Caco-2 (cell line): ENCODE measurements around the gene FAM174A. TPM values are rescaled to one million over a fixed set of nuclear protein-coding genes. Genes with fewer than 3 reads are reported as not detected.

Experiments used
- BruUV-seq: library from RNA; stranded (reverse); fragments of 400-500 nt; replicated peaks from 2 replicates; lab custom pipeline; 2021; lab: Mats Ljungman, UMichigan
- CTCF ChIA-PET: fragments of 300-600 bp; sonication (Branson Sonifier 250); formaldehyde crosslinking; loops from one replicate; lab custom pipeline; 2022; ENCODE audit warnings: antibody characterized with exemption; lab: Charles Lee
- POLR2A ChIA-PET: fragments of 300-600 bp; sonication (Branson Sonifier 250); formaldehyde crosslinking; loops from one replicate; lab custom pipeline; 2022; ENCODE audit warnings: antibody characterized with exemption; lab: Charles Lee
- DNase-seq, 2 experiments: peaks; one replicate each; pipeline versions ENCODE4 v3.0.0 to v3.0.0-alpha.2; 2020 to 2022
- H3K27me3 ChIP-seq: replicated peaks from 2 replicates; pipeline ENCODE4 v1.6.0; 2011; ENCODE audit warnings: low read length; ENCODE audit not compliant: control insufficient read depth, insufficient read depth
- H3K36me3 ChIP-seq: 2 replicates; pipeline ENCODE4 v1.5.1; 2011; ENCODE audit warnings: low read length; ENCODE audit not compliant: control insufficient read depth, insufficient read depth
- H3K4me1 ChIP-seq: fragments of 250-450 bp; sonication (Bioruptor Pico); 2 replicates; pipeline ENCODE4 v1.5.1; 2020; ENCODE audit warnings: mild to moderate bottlenecking
- H3K4me3 ChIP-seq: 2 replicates; pipeline ENCODE4 v1.5.1; 2011; ENCODE audit warnings: low read depth, mild to moderate bottlenecking, control low read depth, low read length
- H3K9me3 ChIP-seq: fragments of 250-450 bp; sonication (Bioruptor Pico); 2 replicates; pipeline ENCODE4 v1.5.1; 2020; ENCODE audit warnings: mild to moderate bottlenecking, moderate library complexity
- H3K27ac Mint-ChIP-seq: one replicate; pipeline ENCODE4 v1.8.0; 2022; ENCODE audit warnings: mixed read lengths; ENCODE audit not compliant: unreplicated experiment
- H3K27me3 Mint-ChIP-seq: one replicate; pipeline ENCODE4 v1.8.0; 2022; ENCODE audit warnings: mixed read lengths; ENCODE audit not compliant: insufficient read depth, unreplicated experiment
- H3K36me3 Mint-ChIP-seq: one replicate; pipeline ENCODE4 v1.8.0; 2022; ENCODE audit warnings: mild to moderate bottlenecking, mixed read lengths; ENCODE audit not compliant: insufficient read depth, unreplicated experiment
- H3K4me1 Mint-ChIP-seq: one replicate; pipeline ENCODE4 v1.8.0; 2022; ENCODE audit warnings: low read depth, mixed read lengths; ENCODE audit not compliant: unreplicated experiment
- H3K4me3 Mint-ChIP-seq: one replicate; pipeline ENCODE4 v1.8.0; 2022; ENCODE audit warnings: mild to moderate bottlenecking, moderate library complexity, mixed read lengths; ENCODE audit not compliant: unreplicated experiment
- H3K9me3 Mint-ChIP-seq: one replicate; pipeline ENCODE4 v1.8.0; 2022; ENCODE audit warnings: mixed read lengths; ENCODE audit not compliant: unreplicated experiment
- CTCF ChIP-seq, 2 experiments: fragments of 200-600 bp in 1 of 2; IDR thresholded peaks; 1 replicate in 1 of 2; 2 replicates in 1 of 2; pipeline versions ENCODE4 v1.5.1 to v1.8.0; 2011 to 2022; ENCODE audit warnings: antibody characterized with exemption in 1 of 2, control low read depth in 1 of 2, inconsistent platforms in 1 of 2, low read depth in 1 of 2, low read length in 1 of 2, mild to moderate bottlenecking in 1 of 2, moderate library complexity in 1 of 2; ENCODE audit not compliant: insufficient read depth in 1 of 2, severe bottlenecking in 1 of 2, unreplicated experiment in 1 of 2
- intact Hi-C: fragments of 100-400 bp; cut with micrococcal nuclease; formaldehyde crosslinking; loops from one replicate; pipeline ENCODE4 v1.10.0; 2022; ENCODE audit not compliant: unreplicated experiment
- total RNA-seq: library from RNA; stranded (reverse); gene quantifications from 2 replicates; pipeline ENCODE4 v1.2.3, GENCODE V29; 2022

Gene FAM174A
- total RNA-seq, 1 experiment from 2014 or later: 4.3 TPM

GRCh38 chr5:100551183-100551582 is 16.0 kb downstream of the FAM174A start:
- no peaks in the 10 kb centered on the region for H3K9me3 Mint-ChIP-seq
- ChIA-PET POLR2A (no interaction called here), CTCF (no interaction called here)
- Histone ChIP-seq H3K27me3 (no peaks in the 10 kb centered on the region), H3K4me3 (no peak overlapping the region), H3K9me3 (no peaks in the 10 kb centered on the region), H3K4me1 (no peaks in the 10 kb centered on the region), H3K36me3 (no peaks in the 10 kb centered on the region)
- no peak overlapping the region for H3K27ac Mint-ChIP-seq
- H3K27me3 Mint-ChIP-seq: no peaks in the 10 kb centered on the region
- no peaks in the 10 kb centered on the region for H3K36me3 Mint-ChIP-seq
- H3K4me1 Mint-ChIP-seq: no peaks in the 10 kb centered on the region
- intact Hi-C loops: no loop called here
- TF ChIP-seq CTCF (IDR thresholded peaks at IDR 0.05; ENCODE audit: insufficient read depth in 1 of 2, low read depth in 1 of 2, low read length in 1 of 2, severe bottlenecking in 1 of 2, unreplicated experiment in 1 of 2): no peak
- H3K4me3 Mint-ChIP-seq: no peak overlapping the region
- BruUV-seq: no TSS peak
- DNase-seq: no peak

DNA sequence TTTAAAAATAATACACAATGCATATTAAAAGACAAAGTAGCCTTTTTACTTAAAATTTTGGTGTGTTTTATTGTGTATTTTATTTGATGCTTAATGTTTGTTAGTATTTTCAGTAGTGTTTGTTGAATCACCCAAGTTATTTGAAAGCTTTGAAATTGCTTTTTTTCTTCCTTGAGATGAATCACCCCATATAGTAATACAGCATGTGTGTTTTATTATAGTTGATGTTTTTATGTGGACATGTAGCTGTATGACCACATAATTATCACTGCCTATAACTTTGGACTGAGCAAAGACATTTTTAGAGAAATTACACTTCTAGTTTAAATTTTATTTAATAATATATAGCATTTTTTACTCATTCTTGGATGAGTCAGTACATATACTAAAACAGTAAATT is 18.0 kb downstream of the FAM174A start:
- H3K27me3 Mint-ChIP-seq: peaks cover 2% of the 10 kb centered on the region
- DNase-seq: no peak
- Histone ChIP-seq H3K4me1 (no peaks in the 10 kb centered on the region), H3K4me3 (no peak overlapping the region), H3K27me3 (no peaks in the 10 kb centered on the region), H3K9me3 (no peaks in the 10 kb centered on the region), H3K36me3 (no peaks in the 10 kb centered on the region)
- intact Hi-C loops: no loop called here
- BruUV-seq: no TSS peak
- CTCF ChIA-PET: no interaction called here
- no peaks in the 10 kb centered on the region for H3K9me3 Mint-ChIP-seq
- H3K27ac Mint-ChIP-seq: no peak overlapping the region
- H3K4me1 Mint-ChIP-seq: no peaks in the 10 kb centered on the region
- POLR2A ChIA-PET: no interaction called here
- no peak for TF ChIP-seq CTCF (IDR thresholded peaks at IDR 0.05; ENCODE audit: insufficient read depth in 1 of 2, low read depth in 1 of 2, low read length in 1 of 2, severe bottlenecking in 1 of 2, unreplicated experiment in 1 of 2)
- H3K36me3 Mint-ChIP-seq: no peaks in the 10 kb centered on the region
- H3K4me3 Mint-ChIP-seq: no peak overlapping the region

DNA sequence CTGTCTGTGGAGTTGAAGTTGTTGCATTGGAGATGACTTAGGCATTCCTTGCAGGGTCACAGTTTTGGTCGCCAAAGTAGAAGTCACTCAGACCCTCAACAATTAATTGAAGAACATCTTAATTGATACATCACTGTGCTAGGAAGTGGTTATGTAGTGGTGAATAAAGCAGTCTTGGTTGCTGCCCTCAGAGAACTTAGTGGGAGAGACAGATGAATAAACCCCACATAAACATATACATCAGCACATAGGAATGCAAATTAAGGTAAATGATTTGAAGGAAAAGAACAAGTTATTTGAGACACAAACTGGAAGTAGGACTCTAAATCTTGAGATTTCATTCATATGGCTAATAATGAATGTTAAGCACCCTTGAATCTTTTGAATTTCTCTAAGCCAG is 25.7 kb downstream of the FAM174A start:
- H3K4me1 Mint-ChIP-seq: no peaks in the 10 kb centered on the region
- no peak overlapping the region for H3K4me3 Mint-ChIP-seq
- H3K27me3 ChIP-seq: no peaks in the 10 kb centered on the region
- no peaks in the 10 kb centered on the region for H3K9me3 Mint-ChIP-seq
- H3K4me1 ChIP-seq: no peaks in the 10 kb centered on the region
- no peaks in the 10 kb centered on the region for H3K36me3 ChIP-seq
- H3K36me3 Mint-ChIP-seq: no peaks in the 10 kb centered on the region
- intact Hi-C loops: no loop called here
- BruUV-seq: no TSS peak
- CTCF ChIA-PET: no interaction called here
- H3K27ac Mint-ChIP-seq: no peak overlapping the region
- H3K27me3 Mint-ChIP-seq: peaks cover 5% of the 10 kb centered on the region
- POLR2A ChIA-PET: no interaction called here
- no peaks in the 10 kb centered on the region for H3K9me3 ChIP-seq
- no peak for DNase-seq
- TF ChIP-seq CTCF (IDR thresholded peaks at IDR 0.05; ENCODE audit: insufficient read depth in 1 of 2, low read depth in 1 of 2, low read length in 1 of 2, severe bottlenecking in 1 of 2, unreplicated experiment in 1 of 2): no peak
- H3K4me3 ChIP-seq: no peak overlapping the region
